HUES6 (cell line): ENCODE data around the gene PATE3.

Experiments
- H3K27ac ChIP-seq: 2 replicates; pipeline ENCODE4 v1.7.0; 2013; ENCODE audit warnings: low read depth, mild to moderate bottlenecking, low read length, inconsistent platforms
- H3K27me3 ChIP-seq: 2 replicates; pipeline ENCODE4 v1.6.1; 2013; ENCODE audit warnings: low read length; ENCODE audit not compliant: control insufficient read depth, insufficient read depth
- H3K36me3 ChIP-seq: 2 replicates; pipeline ENCODE4 v1.6.1; 2013; ENCODE audit warnings: low read length; ENCODE audit not compliant: control insufficient read depth, insufficient read depth
- H3K4me1 ChIP-seq: 2 replicates; pipeline ENCODE4 v1.6.1; 2013; ENCODE audit warnings: low read length; ENCODE audit not compliant: control insufficient read depth, insufficient read depth
- H3K4me3 ChIP-seq: 2 replicates; pipeline ENCODE4 v1.5.1; 2013; ENCODE audit warnings: low read depth, low read length
- H3K9ac ChIP-seq: one replicate; pipeline ENCODE4 v1.6.1; 2013; ENCODE audit warnings: mild to moderate bottlenecking, low read length
- H3K9me3 ChIP-seq: 2 replicates; pipeline ENCODE4 v1.6.1; 2013; ENCODE audit warnings: low read depth, low read length; ENCODE audit not compliant: control insufficient read depth, insufficient read depth

Gene PATE3

DNA sequence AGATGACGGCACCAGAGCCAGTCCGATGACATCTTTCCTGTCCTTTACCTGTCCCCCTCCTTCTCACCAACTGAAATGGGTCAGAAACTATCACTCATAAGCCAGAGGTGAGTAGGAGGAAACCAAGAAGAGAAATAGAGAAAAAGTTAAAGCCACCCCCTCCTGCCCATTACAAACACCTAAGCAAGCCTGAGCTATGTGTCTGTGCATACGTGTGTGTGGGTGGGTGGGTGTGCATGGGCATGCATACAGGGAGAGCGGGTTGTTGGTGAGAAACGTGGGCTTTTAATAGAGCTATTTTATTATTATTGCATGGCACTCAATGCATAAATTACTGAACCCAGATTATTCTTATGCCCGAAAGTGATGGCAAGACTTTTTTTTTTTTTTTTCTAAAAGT, 47.8 kb downstream of the PATE3 start:
- no peaks in the 10 kb centered on the region; the same call in 1 of the 2 replicates for H3K9me3 ChIP-seq
- no peaks in the 10 kb centered on the region for H3K27me3 ChIP-seq
- H3K4me3 ChIP-seq = no peak overlapping the region
- H3K9ac ChIP-seq = no peak overlapping the region
- H3K4me1 ChIP-seq = no peaks in the 10 kb centered on the region
- H3K27ac ChIP-seq = no peak overlapping the region
- H3K36me3 ChIP-seq = no peaks in the 10 kb centered on the region
